HCT116 (cell line): ENCODE results near the gene LAMP1.

Experiments used
- CTCF ChIP-seq, 3 experiments: fragments of 200-600 bp in 1 of 3; sonication (generic) in 1 of 3; IDR thresholded peaks in 2 of 3; conservative IDR thresholded peaks in 1 of 3; 2 replicates each; pipeline ENCODE4 v1.5.1; 2012 to 2017; ENCODE audit warnings: low read depth in 2 of 3, low read length in 2 of 3, antibody characterized with exemption in 1 of 3, borderline replicate concordance in 1 of 3, control low read depth in 1 of 3, mild to moderate bottlenecking in 1 of 3, mixed read lengths in 1 of 3, mixed run types in 1 of 3, moderate library complexity in 1 of 3; ENCODE audit not compliant: insufficient read depth in 1 of 3
- EGR1 ChIP-seq: IDR thresholded peaks from 2 replicates; pipeline ENCODE4 v1.6.1; 2012; ENCODE audit warnings: low read depth
- EZH2 ChIP-seq: fragments of 200-600 bp; sonication (generic); IDR thresholded peaks from 2 replicates; pipeline ENCODE4 v1.6.1; 2017; ENCODE audit warnings: antibody characterized with exemption, mixed run types
- FOSL1 ChIP-seq: IDR thresholded peaks from 2 replicates; pipeline ENCODE4 v1.6.1; 2012; ENCODE audit warnings: low read depth
- POLR2A ChIP-seq: IDR thresholded peaks from 2 replicates; pipeline ENCODE4 v1.7.0; 2011; ENCODE audit warnings: borderline replicate concordance; ENCODE audit not compliant: insufficient read depth, insufficient read length; ENCODE audit errors: extremely low read depth
- POLR2AphosphoS5 ChIP-seq: IDR thresholded peaks from 2 replicates; pipeline ENCODE4 v1.6.1; 2011; ENCODE audit warnings: mild to moderate bottlenecking, low read depth, low read length, moderate library complexity
- REST ChIP-seq: IDR thresholded peaks from 2 replicates; pipeline ENCODE4 v1.6.1; 2012; ENCODE audit warnings: low read depth
- ZNF274 ChIP-seq: fragments of 200-500 bp; sonication (Bioruptor generic); IDR thresholded peaks from 2 replicates; pipeline ENCODE4 v1.6.1; 2014; ENCODE audit warnings: mild to moderate bottlenecking, low read depth, low read length, inconsistent platforms

GRCh38 chr13:113274721-113275120 lies 22.3 kb upstream of the LAMP1 start:
- TF ChIP-seq POLR2A: no peak
- no peak for TF ChIP-seq CTCF (IDR thresholded peaks at IDR 0.05 in 2 of 3, conservative IDR thresholded peaks at IDR 0.05 in 1 of 3; ENCODE audit: borderline replicate concordance in 1 of 3, insufficient read depth in 1 of 3, low read depth in 2 of 3, low read length in 2 of 3)
- TF ChIP-seq POLR2AphosphoS5: no peak
- TF ChIP-seq EGR1: no peak
- no peak for TF ChIP-seq EZH2
- no peak for TF ChIP-seq FOSL1
- TF ChIP-seq ZNF274: no peak
- no peak for TF ChIP-seq REST
